GM10266 (cell line): Measurements from ENCODE around the gene CDK4.

ENCODE experiments used
- DNase-seq: peaks from one replicate; pipeline ENCODE4 v3.0.0; 2012; ENCODE audit errors: extremely low spot score
- TF ChIP-seq, protein P1 (sequence below): IDR thresholded peaks from 2 replicates; pipeline ENCODE4 v1.5.1; 2012; ENCODE audit warnings: mild to moderate bottlenecking, low read depth; ENCODE audit not compliant: control insufficient read depth, insufficient read depth; ENCODE audit errors: missing control alignments

The CDK4 gene

DNA sequence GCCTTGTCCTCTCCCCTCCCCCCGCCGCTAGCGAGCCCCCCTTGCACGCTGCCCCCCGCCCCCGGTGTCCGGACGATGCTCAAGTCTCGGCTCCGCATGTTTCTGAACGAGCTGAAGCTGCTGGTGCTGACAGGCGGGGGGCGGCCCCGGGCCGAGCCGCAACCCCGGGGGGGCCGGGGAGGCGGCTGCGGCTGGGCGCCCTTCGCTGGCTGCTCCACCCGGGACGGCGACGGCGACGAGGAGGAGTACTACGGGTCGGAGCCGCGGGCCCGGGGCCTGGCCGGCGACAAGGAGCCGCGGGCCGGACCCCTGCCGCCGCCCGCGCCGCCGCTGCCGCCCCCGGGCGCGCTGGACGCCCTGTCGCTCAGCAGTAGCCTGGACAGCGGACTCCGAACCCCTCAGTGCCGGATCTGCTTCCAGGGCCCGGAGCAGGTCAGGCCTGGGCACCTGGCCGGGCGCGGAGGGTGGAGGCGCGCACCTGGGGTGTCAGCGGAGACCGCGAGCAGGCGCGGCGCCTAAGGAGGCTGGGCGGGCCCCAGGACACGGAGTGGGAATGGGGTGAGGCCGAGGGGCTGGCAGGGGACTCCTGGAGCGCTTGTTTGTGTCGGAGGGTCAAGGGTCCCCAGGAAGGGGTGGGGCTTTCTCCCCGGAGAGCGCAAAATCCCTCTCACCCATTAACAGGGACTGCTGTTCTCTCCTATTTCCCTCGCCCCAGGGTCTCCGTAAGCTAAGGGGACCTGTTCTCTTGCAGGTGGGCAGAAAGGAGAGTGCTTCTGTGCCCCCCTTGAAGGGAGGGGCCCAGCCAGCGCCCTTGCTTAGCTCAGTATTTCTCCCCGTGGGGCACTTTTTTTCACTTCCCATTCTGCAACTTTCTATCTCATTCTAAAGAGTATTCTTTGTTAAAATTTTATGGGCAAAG lies 3.6 kb upstream of the CDK4 start:
- DNase-seq, result no peak
- TF ChIP-seq, protein P1, sequence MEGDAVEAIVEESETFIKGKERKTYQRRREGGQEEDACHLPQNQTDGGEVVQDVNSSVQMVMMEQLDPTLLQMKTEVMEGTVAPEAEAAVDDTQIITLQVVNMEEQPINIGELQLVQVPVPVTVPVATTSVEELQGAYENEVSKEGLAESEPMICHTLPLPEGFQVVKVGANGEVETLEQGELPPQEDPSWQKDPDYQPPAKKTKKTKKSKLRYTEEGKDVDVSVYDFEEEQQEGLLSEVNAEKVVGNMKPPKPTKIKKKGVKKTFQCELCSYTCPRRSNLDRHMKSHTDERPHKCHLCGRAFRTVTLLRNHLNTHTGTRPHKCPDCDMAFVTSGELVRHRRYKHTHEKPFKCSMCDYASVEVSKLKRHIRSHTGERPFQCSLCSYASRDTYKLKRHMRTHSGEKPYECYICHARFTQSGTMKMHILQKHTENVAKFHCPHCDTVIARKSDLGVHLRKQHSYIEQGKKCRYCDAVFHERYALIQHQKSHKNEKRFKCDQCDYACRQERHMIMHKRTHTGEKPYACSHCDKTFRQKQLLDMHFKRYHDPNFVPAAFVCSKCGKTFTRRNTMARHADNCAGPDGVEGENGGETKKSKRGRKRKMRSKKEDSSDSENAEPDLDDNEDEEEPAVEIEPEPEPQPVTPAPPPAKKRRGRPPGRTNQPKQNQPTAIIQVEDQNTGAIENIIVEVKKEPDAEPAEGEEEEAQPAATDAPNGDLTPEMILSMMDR, result no peak

DNA sequence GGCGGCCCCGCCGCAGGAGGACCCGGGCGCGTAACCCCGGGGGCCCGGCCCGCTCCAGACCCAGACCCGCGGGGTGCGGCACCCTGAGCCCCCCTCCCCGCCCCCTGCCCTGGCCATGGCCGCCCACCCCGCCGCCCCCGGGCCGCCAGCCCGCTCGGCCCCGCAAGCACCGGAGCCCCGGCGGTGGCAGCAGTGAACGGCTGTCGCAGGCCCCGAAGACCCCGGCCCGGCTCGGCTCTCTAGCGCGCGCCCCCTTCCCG lies 3.0 kb upstream of the CDK4 start:
- TF ChIP-seq, protein P1, result no peak
- DNase-seq, result no peak

DNA sequence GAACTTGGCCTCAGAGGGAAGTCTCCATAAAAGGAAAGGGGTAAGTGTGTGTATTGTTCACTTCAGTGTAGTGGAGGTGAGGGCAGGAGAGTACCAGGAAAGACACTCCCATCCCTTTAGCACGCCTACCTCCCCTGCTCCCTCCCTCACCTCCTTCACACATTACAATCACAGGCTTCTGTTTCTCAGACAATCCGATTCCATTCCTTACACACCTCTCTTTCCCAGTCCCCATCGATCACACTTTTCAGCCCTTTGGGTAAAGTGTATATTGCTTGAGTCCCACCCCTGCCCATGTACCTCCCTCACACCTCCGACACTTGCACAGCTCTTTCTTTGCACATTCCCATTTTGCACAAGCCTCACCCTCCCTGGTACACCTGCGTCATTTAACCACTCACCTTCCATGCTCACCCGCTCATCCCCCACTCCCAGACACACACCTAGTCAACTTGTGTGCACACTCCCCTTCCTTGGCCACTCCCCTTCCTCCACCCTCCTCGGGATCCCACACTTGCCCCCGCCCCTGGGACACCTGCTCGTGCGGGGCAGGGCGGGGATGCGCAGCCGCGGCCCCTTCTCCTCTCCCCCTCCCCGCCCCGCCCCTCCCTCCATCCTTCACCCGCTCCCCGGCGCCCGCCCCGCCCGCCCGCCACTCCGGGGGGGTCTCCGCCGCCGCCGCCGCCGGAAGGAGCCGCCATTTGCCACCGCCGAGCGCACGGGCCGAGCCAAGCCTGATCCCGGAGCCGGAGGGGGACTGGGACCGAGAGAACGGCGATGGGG lies 2.5 kb upstream of the CDK4 start, which contains the start of gene MARCHF9:
TSS of gene MARCHF9 (plus strand) at position 693 of the 783 bp plus-strand sequence. CDS start 426 bp downstream, outside the sequence.
- TF ChIP-seq, protein P1, result no peak
- DNase-seq, result peak; percentile 92

DNA sequence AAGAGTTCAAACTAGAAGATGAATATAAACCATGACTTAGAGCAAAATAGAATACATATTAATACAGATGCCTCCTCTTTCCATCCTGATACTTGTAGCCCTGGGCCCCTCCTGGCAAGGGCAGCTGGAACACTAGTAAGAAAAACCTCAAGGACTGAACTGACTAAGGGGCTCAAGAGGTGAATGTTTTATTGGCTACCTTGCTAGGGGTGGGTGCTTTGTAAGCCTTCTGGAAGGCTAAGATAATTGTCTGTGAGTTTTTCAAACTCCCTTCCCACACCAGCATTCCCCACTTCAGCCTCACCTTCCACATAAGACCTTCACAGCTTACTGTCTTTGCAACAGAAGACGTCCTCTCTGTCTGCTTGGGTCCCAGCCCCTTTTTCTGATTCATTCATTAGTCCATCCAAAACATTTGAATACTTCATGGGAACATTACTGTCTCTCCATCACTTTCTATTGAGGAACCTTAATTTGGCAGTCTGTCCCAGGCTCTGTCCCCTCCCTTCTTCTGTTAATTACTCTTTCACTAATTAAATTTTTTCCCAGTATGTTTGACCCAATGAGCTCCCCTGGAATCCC lies 1.7 kb upstream of the CDK4 start:
- DNase-seq, result no peak
- TF ChIP-seq, protein P1, result no peak

DNA sequence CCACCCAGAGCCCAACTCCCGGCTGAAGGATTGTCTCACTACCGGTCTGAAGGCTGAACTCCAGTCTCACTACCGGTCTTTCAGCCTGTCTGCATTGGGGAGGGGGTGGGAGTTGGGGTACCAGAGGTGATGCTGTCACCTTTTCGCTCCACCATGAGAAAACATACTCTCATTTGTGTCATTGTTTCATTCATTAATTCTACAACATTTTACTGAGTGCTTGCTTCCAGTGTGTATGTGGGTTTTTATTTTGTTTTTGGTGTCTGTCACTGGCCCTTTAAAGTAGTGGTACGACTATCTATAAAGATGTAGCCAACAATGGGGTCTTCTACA lies 524 bp upstream of the CDK4 start:
- no peak for DNase-seq
- TF ChIP-seq, protein P1, result no peak

DNA sequence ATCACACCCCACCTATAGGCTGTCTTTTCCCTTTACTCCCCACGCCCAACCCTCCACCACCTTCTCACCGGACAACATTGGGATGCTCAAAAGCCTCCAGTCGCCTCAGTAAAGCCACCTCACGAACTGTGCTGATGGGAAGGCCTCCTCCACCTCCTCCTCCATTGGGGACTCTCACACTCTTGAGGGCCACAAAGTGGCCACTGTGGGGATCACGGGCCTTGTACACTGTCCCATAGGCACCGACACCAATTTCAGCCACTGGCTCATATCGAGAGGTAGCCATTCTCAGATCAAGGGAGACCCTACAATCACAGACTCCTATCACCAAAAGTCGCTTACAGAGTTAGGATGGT lies 700 bp downstream of the CDK4 start:
- TF ChIP-seq, protein P1, result no peak
- DNase-seq, result no peak
